Hypothalamus (tissue), 51 donors: ENCODE results near the gene POLR2C.
A peak's percentile ranks its signal among the peaks of the same experiment; 100 is the strongest.
"Not testable (repeated sequence)": the region's sequence is repeated elsewhere in the genome, so short reads cannot be mapped to it uniquely, and the experiment has no call there.

Experiments used
- DNase-seq, 51 donors: peaks; one replicate each; lab custom pipeline; 2025; lab: John Stamatoyannopoulos, UW

The POLR2C gene

GRCh38 chr16:57478396-57479204, 16.1 kb downstream of the POLR2C start:
- DNase-seq = peak in 1 of 51 donors; percentile 28

- DNase-seq = peak in 25 of 51 donors; percentile 4 to 62 (median 35)
Measured at GRCh38 chr16:57479205-57479975, 16.9 kb downstream of the POLR2C start.

GRCh38 chr16:57479976-57480753, 17.7 kb downstream of the POLR2C start:
- no peak for DNase-seq

- DNase-seq = no peak
Measured at GRCh38 chr16:57480754-57481230, 18.3 kb downstream of the POLR2C start.

GRCh38 chr16:57481421-57481820, 18.9 kb downstream of the POLR2C start:
- no peak for DNase-seq

GRCh38 chr16:57482845-57483545, 20.5 kb downstream of the POLR2C start:
- no peak for DNase-seq

- DNase-seq = peak in 1 of 51 donors; percentile 21
Measured at GRCh38 chr16:57483725-57484514, 21.4 kb downstream of the POLR2C start.

GRCh38 chr16:57484515-57485005, 22.1 kb downstream of the POLR2C start:
- no peak for DNase-seq

GRCh38 chr16:57485091-57485915, 22.8 kb downstream of the POLR2C start:
- DNase-seq = no peak

- DNase-seq = peak in 39 of 51 donors; percentile 15 to 76 (median 53)
Measured at GRCh38 chr16:57485916-57486857, 23.7 kb downstream of the POLR2C start, which contains the start of gene DOK4. Gene DOK4 (minus strand): TSS chr16:57486493. CDS start chr16:57479507, 6,986 bp downstream.

- no peak for DNase-seq
Measured at GRCh38 chr16:57486858-57487834, 24.7 kb downstream of the POLR2C start.

- no peak for DNase-seq
Measured at GRCh38 chr16:57489229-57489628, 26.8 kb downstream of the POLR2C start.

- no peak for DNase-seq
Measured at GRCh38 chr16:57493767-57494166, 31.3 kb downstream of the POLR2C start.

- DNase-seq = no peak
Measured at GRCh38 chr16:57497121-57497520, 34.6 kb downstream of the POLR2C start.

- DNase-seq = no peak
Measured at GRCh38 chr16:57498031-57498430, 35.6 kb downstream of the POLR2C start.

GRCh38 chr16:57499941-57500340, 37.5 kb downstream of the POLR2C start:
- not testable (repeated sequence) for DNase-seq
